ENCODE data around the gene TPPP.

- no peak for TF ChIP-seq CTCF (IDR thresholded peaks at IDR 0.05; ENCODE audit: extremely low read depth in 1 of 2, insufficient read depth in 1 of 2, low read depth in 1 of 2, low read length in 2 of 2)
- no peak for TF ChIP-seq POLR2A (IDR thresholded peaks at IDR 0.05; ENCODE audit: low read depth, low read length)
Measured at GRCh38 chr5:620586-621180, 72.5 kb downstream of the TPPP start.
